Mononuclear cell (primary cell): ENCODE measurements around the gene GDI1. TPM values are rescaled to one million over a fixed set of nuclear protein-coding genes. Genes with fewer than 3 reads are reported as not detected.

Experiments used
- H3K27me3 ChIP-seq: 2 replicates; pipeline ENCODE4 v1.6.0; 2011; ENCODE audit warnings: low read length, control low read depth; ENCODE audit not compliant: insufficient read depth
- H3K4me1 ChIP-seq: 2 replicates; pipeline ENCODE4 v1.5.1; 2011; ENCODE audit warnings: mild to moderate bottlenecking, low read length, control low read depth; ENCODE audit not compliant: insufficient read depth
- H3K4me3 ChIP-seq: 2 replicates; pipeline ENCODE4 v1.5.1; 2011; ENCODE audit warnings: mild to moderate bottlenecking, low read length, moderate library complexity
- H3K9me3 ChIP-seq: 2 replicates; pipeline ENCODE4 v1.5.1; 2011; ENCODE audit warnings: low read depth, mild to moderate bottlenecking, control low read depth, low read length
- total RNA-seq: library from RNA; depleted of rRNA; stranded (reverse); fragments of >200 nt; gene quantifications from one replicate; pipeline ENCODE4 v1.2.3, GENCODE V29; 2012

GDI1 gene
- total RNA-seq, 1 donor: 67.6 TPM

- Histone ChIP-seq H3K4me3 (no peak overlapping the region), H3K9me3 (no peaks in the 10 kb centered on the region), H3K4me1 (peaks cover 30% of the 10 kb centered on the region), H3K27me3 (no peaks in the 10 kb centered on the region)
These were observed 4.6 kb downstream of the GDI1 start for GRCh38 chrX:154441564-154441963.

DNA sequence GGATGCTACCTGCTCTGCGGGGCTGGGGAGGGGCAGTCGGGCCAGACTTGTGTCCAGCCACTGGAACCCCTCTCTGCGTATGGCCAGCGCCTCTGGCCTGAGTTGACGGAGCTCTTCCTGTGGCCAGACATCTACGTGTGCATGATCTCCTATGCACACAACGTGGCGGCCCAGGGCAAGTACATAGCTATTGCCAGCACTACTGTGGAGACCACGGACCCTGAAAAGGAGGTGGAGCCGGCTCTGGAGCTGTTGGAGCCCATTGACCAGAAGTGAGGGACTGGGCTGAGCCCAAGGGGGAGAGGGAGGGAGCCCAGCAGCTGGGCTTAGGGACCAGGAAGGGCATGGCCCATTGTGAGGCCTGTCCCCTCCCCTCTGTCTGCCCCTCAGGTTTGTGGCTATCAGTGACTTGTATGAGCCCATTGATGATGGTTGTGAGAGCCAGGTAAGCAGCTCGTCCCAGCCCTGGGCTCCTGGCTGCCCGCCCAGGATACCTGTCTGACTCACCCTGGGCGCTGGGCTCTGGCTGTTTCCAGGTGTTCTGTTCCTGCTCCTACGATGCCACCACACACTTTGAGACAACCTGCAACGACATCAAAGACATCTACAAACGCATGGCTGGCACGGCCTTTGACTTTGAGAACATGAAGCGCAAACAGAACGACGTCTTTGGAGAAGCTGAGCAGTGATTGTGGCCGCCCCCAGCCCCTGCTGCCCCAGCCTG lies 5.2 kb downstream of the GDI1 start:
- Histone ChIP-seq H3K27me3 (no peaks in the 10 kb centered on the region), H3K4me3 (no peak overlapping the region), H3K9me3 (no peaks in the 10 kb centered on the region), H3K4me1 (peaks cover 30% of the 10 kb centered on the region)

DNA sequence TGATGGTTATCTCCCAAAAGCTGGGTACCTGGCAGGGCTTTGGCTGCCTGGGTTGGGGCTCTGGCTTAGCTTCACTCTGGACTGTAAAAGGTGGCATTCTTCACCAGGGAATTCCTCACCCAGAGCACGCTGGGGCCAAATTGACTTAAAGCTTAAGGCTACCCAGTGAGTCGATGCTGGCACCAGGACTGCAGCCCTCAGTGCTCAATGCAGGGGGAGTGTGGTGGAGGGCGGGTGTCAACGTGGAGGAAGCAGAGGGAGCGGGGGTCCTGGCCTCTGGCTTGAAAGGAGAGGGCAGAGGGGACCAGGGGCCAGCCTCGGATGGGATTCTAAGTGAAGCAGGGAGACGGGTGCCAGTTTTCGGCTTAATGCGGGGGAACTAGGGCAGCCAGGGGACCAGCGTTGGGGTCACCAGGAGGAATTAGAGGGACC lies 6.5 kb downstream of the GDI1 start:
- H3K4me3 ChIP-seq: no peak overlapping the region
- H3K4me1 ChIP-seq: peaks cover 21% of the 10 kb centered on the region
- H3K27me3 ChIP-seq: no peaks in the 10 kb centered on the region
- H3K9me3 ChIP-seq: no peaks in the 10 kb centered on the region

DNA sequence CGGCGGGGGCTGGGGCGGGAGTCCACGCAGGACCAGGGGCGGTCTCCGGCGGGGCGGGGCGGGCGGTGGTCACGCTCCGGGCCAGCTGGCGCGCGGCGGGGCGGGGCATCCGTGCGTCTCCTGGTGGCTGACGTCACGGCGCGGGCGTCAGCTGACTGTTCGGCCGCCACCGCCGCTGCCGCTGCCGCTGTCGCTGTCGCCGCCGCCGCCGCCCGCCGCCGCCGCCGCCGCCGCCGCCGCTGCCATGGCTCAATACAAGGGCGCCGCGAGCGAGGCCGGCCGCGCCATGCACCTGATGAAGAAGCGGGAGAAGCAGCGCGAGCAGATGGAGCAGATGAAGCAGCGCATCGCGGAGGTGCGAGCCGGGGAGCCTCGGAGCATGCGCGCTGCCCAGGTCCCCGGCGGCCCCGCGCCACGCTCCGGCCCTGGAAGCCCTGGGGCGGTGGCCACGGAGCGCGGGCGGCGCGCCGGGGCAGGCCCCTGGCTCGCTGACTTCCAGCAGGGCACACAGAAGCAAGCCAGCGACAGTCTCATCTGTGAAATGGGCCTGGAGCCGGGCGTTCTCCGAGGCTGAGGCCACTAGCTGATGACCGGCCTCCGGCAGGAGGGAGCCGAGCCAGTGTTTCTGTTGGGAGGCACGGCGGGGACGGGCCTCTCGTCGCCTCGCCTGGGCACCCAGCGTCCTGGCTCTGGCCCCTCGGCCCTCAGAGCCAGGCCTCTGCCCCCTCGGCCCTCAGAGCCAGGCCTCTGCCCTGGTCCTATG lies 7.2 kb downstream of the GDI1 start, which contains the start of gene FAM50A:
FAM50A (plus strand) TSS at position 150 of the 763 bp plus-strand sequence; CDS start at position 245, 95 bp downstream.
- Histone ChIP-seq H3K9me3 (no peaks in the 10 kb centered on the region), H3K4me1 (peaks cover 18% of the 10 kb centered on the region), H3K4me3 (peak within 1 kb of the TSS; percentile 36), H3K27me3 (no peaks in the 10 kb centered on the region)

- Histone ChIP-seq H3K4me1 (peaks cover 18% of the 10 kb centered on the region), H3K9me3 (no peaks in the 10 kb centered on the region), H3K27me3 (no peaks in the 10 kb centered on the region), H3K4me3 (peak overlapping the region; percentile 36)
These were observed 7.8 kb downstream of the GDI1 start for GRCh38 chrX:154444755-154445246.

DNA sequence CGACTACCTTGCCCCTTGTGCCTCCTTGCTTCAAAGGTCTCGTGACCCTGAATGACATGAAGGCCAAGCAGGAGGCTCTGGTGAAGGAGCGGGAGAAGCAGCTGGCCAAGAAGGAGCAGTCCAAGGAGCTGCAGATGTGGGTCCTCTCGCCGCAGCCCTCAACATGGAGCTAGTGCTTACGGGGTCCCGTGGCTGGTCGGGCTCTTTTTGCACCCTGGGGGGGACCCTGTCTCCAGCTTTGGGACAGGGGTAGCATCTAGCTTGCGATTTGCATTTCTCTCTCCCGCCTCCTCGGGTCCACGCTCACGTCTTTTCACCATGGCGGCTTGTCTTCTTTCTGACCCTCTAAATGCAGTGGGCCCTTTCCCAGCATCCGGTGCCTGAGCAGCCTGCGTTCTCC lies 8.8 kb downstream of the GDI1 start:
- Histone ChIP-seq H3K27me3 (no peaks in the 10 kb centered on the region), H3K4me3 (no peak overlapping the region), H3K9me3 (no peaks in the 10 kb centered on the region), H3K4me1 (peaks cover 18% of the 10 kb centered on the region)

DNA sequence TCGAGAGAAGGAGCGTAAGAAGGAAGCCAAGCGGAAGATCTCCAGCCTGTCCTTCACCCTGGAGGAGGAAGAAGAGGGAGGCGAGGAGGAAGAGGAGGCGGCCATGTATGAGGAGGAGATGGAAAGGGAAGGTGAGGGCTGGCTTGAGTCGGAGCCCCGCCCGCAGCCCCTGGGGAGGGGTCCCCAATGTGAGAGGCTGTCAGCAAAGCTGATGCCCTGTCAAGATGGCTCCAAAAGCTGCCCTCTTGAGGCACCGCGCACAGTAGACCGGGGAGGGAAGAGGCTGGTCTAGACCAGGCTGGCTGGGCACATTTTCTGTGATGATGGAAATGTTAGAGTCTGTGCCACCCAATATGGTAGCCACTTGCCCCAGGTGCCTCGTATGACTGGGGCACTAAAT lies 9.5 kb downstream of the GDI1 start:
- Histone ChIP-seq H3K4me3 (no peak overlapping the region), H3K27me3 (no peaks in the 10 kb centered on the region), H3K9me3 (no peaks in the 10 kb centered on the region), H3K4me1 (peaks cover 18% of the 10 kb centered on the region)

- Histone ChIP-seq H3K27me3 (no peaks in the 10 kb centered on the region), H3K4me1 (peaks cover 13% of the 10 kb centered on the region), H3K4me3 (no peak overlapping the region), H3K9me3 (no peaks in the 10 kb centered on the region)
These were observed 11.5 kb downstream of the GDI1 start for GRCh38 chrX:154448484-154448883.

- H3K27me3 ChIP-seq: no peaks in the 10 kb centered on the region
- no peak overlapping the region for H3K4me3 ChIP-seq
- H3K9me3 ChIP-seq: no peaks in the 10 kb centered on the region
- peaks cover 9% of the 10 kb centered on the region for H3K4me1 ChIP-seq
These were observed 12.7 kb downstream of the GDI1 start for GRCh38 chrX:154449618-154450017.

- no peaks in the 10 kb centered on the region for H3K9me3 ChIP-seq
- no peak overlapping the region for H3K4me3 ChIP-seq
- no peaks in the 10 kb centered on the region for H3K27me3 ChIP-seq
- H3K4me1 ChIP-seq: peaks cover 2% of the 10 kb centered on the region
These were observed 13.4 kb downstream of the GDI1 start for GRCh38 chrX:154450312-154450711.

DNA sequence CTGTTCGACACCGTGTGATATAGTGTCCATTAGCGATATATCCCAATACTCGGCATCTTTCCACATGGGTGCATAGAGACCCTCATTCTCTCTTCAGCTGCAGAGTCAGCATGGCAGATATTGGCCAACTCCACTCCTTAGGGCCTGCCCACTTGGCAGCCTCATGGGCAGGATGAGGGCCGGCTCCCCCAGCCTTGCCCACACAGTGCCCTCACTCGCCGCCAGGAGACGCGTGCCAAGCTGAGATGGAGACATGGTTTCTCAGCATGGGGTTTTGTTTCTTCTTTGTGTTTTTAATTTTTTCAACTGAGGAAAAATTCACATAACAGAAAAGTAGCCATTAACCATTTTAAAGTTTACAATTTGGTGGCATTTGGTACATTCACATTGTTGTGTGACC lies 15.9 kb downstream of the GDI1 start:
- no peaks in the 10 kb centered on the region for H3K27me3 ChIP-seq
- H3K4me1 ChIP-seq: no peaks in the 10 kb centered on the region
- no peaks in the 10 kb centered on the region for H3K9me3 ChIP-seq
- no peak overlapping the region for H3K4me3 ChIP-seq

GRCh38 chrX:154457491-154458115 lies 20.6 kb downstream of the GDI1 start:
- H3K4me1 ChIP-seq: peaks cover 2% of the 10 kb centered on the region
- H3K4me3 ChIP-seq: peak overlapping the region; percentile 35
- no peaks in the 10 kb centered on the region for H3K27me3 ChIP-seq
- H3K9me3 ChIP-seq: no peaks in the 10 kb centered on the region

- Histone ChIP-seq H3K9me3 (no peaks in the 10 kb centered on the region), H3K27me3 (no peaks in the 10 kb centered on the region), H3K4me3 (peak within 1 kb of the TSS; percentile 38), H3K4me1 (peaks cover 2% of the 10 kb centered on the region)
These were observed 21.4 kb downstream of the GDI1 start, which contains the start of gene PLXNA3 for GRCh38 chrX:154458116-154458953. TSS of gene PLXNA3 (plus strand) at chrX:154458281. CDS start at chrX:154460184, 1,903 bp downstream.

DNA sequence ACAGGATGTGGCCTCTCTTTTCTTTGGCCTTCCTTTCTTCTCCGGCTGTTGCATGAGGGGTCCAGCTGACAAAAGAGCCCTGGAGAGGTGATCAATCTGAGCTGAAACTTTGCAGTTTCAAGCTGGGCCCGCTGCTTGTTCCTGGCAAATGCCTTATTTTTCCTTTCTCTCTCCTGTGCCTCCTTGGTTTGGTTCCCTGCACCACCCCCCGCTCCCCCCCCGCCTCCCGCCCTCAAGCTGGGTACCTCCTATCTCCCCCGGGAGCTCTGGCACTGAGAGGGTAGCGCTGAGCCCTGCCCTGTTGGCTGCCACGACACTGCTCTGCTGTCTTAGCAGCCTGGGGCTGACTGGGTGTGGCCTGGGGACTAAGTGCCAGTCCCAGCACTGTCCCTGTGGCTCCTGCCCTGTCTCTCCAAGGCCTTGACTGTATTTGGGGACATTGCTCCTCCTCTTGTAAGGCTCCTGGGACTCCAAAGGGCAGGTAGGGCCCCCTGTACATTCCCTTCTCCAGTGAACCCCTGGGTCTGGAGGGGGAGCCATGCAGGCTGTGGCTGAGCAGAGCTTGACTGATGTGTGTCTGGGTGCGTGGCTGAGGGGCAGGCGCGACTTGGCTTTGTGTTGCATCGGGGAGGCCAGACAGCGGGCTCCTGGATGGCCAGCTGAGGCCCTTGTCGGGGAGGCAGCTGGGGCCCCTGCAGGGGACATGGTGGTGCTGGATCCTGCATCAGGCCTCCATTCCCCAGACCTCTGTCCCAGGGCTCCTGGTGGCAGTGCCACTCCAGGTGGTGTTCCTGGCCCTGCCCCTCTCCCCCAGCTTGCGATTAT lies 22.2 kb downstream of the GDI1 start:
- peak overlapping the region; percentile 38 for H3K4me3 ChIP-seq

More for the DNA sequence above, 22.2 kb downstream of the GDI1 start:
- Histone ChIP-seq H3K9me3 (no peaks in the 10 kb centered on the region), H3K4me1 (peaks cover 2% of the 10 kb centered on the region), H3K27me3 (no peaks in the 10 kb centered on the region)
